Measurements from ENCODE around the gene CHMP2A. TPM values are rescaled to one million over a fixed set of nuclear protein-coding genes. Genes with fewer than 3 reads are reported as not detected.

CHMP2A gene
- total RNA-seq, 1 donor from 2014 or later, result 86.5 TPM

DNA sequence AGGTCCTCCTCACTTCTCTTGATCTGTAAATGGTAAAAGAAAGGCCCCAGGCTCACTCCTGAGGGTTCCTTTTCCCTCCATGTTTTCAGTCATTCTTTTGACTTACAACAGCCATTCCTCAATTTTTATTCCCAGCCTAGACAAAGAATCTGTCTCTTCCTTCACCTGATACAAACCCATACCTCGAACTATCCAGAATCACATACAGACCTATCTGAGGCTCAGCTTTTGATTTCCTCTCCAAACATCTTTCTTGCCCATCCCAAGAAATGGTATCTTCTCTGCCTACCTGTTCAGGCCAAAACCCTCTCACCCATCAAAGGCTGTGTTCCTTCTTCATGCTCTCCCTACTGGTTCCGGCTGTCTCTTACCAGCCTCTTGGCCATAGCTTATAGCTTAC lies 2.2 kb downstream of the CHMP2A start:
- Mint-ChIP-seq H3K4me1 (peaks cover 34% of the 10 kb centered on the region), H3K36me3 (peaks cover 34% of the 10 kb centered on the region), H3K27ac (peak overlapping the region; percentile 35), H3K9me3 (no peaks in the 10 kb centered on the region), H3K4me3 (peak overlapping the region; percentile 9), H3K27me3 (ENCODE audit: low read depth) (no peaks in the 10 kb centered on the region)
- DNase-seq (ENCODE audit: low spot score in 2 of 2, unreplicated experiment in 2 of 2), result no peak
- TF ChIP-seq, protein P1, sequence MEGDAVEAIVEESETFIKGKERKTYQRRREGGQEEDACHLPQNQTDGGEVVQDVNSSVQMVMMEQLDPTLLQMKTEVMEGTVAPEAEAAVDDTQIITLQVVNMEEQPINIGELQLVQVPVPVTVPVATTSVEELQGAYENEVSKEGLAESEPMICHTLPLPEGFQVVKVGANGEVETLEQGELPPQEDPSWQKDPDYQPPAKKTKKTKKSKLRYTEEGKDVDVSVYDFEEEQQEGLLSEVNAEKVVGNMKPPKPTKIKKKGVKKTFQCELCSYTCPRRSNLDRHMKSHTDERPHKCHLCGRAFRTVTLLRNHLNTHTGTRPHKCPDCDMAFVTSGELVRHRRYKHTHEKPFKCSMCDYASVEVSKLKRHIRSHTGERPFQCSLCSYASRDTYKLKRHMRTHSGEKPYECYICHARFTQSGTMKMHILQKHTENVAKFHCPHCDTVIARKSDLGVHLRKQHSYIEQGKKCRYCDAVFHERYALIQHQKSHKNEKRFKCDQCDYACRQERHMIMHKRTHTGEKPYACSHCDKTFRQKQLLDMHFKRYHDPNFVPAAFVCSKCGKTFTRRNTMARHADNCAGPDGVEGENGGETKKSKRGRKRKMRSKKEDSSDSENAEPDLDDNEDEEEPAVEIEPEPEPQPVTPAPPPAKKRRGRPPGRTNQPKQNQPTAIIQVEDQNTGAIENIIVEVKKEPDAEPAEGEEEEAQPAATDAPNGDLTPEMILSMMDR (IDR thresholded peaks at IDR 0.05; ENCODE audit: unreplicated experiment), result no peak

DNA sequence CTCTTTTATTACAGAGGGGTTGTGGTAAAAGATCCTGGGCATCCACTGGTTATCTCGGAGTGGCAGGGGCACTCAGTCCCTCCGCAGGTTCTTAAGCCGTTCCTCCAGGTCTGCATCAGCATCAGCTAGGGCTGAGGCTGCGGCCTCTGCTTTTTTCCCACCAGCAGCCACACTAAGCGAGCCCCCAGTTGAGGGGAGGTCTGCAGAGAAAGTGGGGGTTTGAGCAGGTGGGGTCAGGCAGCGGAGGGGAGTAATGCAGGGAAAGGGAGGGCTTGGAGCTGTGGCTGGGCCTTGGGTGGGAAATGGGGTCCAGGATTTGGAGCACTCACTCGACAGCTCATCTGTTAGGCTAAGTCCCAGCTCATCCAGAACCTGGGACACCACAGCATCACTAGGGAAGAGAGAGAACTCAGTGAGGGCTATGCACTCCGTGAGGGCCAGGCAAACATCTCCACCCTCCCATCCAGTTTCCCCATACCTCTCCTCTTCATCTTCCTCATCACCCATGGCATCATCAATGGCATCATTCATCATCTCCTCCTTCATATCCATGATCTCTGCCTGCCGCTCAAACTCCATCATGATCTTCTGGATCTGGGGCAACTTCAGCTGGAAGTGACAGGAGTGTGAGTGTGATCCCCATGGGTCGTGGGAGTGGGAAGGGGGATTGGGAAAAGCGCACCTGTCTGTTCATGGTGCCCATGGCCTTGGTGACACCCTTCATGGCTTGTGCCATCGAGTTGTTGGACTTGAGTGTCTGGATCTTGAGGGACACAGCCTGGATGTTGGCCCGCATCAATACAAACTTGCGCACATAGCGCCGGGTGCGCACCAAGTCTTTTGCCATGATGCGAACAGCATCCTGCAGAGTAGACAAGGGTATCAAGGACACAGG lies 3.1 kb downstream of the CHMP2A start:
- Mint-ChIP-seq H3K4me1 (peaks cover 27% of the 10 kb centered on the region), H3K9me3 (no peaks in the 10 kb centered on the region), H3K36me3 (peaks cover 34% of the 10 kb centered on the region), H3K27ac (peak overlapping the region; percentile 47), H3K4me3 (no peak overlapping the region), H3K27me3 (ENCODE audit: low read depth) (no peaks in the 10 kb centered on the region)
- TF ChIP-seq, protein P1 (IDR thresholded peaks at IDR 0.05; ENCODE audit: unreplicated experiment), result no peak
- no peak for DNase-seq (ENCODE audit: low spot score in 2 of 2, unreplicated experiment in 2 of 2)

DNA sequence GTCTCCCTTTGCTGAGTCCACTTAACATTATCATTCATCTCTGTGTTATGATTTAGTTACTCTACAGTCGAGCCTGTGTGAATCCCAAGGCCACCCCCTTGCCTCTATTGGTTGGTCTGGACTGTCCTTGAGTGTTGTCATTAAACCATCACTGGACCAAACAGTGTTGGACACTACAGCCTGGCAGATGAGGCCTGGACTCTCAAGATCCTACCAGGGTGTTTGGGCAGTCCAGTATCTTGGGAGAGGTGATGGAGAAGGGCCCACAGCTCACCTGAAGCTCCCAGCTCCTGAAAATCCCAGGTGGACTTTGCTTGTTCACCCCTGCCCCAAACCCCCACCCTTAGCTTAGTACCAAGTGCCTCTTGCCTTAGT lies 3.8 kb downstream of the CHMP2A start:
- Mint-ChIP-seq H3K4me3 (no peak overlapping the region), H3K4me1 (peaks cover 27% of the 10 kb centered on the region), H3K27me3 (ENCODE audit: low read depth) (no peaks in the 10 kb centered on the region), H3K9me3 (no peaks in the 10 kb centered on the region), H3K36me3 (peaks cover 30% of the 10 kb centered on the region), H3K27ac (no peak overlapping the region)
- no peak for DNase-seq (ENCODE audit: low spot score in 2 of 2, unreplicated experiment in 2 of 2)
- TF ChIP-seq, protein P1 (IDR thresholded peaks at IDR 0.05; ENCODE audit: unreplicated experiment), result no peak

DNA sequence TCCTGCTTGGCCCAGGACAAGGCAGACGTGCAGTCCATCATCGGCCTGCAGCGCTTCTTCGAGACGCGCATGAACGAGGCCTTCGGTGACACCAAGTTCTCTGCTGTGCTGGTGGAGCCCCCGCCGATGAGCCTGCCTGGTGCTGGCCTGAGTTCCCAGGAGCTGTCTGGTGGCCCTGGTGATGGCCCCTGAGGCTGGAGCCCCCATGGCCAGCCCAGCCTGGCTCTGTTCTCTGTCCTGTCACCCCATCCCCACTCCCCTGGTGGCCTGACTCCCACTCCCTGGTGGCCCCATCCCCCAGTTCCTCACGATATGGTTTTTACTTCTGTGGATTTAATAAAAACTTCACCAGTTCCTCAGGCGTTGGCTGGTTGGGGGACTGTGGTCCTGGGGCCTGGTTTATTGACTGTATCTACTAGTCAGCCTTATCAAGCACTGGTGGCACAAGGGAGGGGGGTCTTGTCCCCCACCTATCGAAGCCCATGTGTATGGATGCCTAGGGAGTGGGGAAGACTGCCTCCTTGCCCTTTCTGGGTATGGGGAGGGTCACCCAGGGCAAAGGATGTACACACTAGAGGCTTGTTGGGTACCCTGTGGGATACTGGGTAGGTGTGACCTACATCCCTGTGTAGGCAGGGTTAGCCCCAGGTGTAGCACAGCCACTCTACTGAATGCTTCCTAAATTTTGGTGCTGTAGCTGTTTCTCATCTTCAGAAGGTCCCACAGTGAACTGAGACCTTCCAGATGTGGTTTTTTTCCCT lies 4.4 kb downstream of the CHMP2A start:
- Mint-ChIP-seq H3K9me3 (no peaks in the 10 kb centered on the region), H3K27ac (no peak overlapping the region), H3K4me3 (no peak overlapping the region), H3K4me1 (peaks cover 31% of the 10 kb centered on the region), H3K27me3 (ENCODE audit: low read depth) (no peaks in the 10 kb centered on the region), H3K36me3 (peaks cover 30% of the 10 kb centered on the region)
- TF ChIP-seq, protein P1 (IDR thresholded peaks at IDR 0.05; ENCODE audit: unreplicated experiment), result no peak
- no peak for DNase-seq (ENCODE audit: low spot score in 2 of 2, unreplicated experiment in 2 of 2)

DNA sequence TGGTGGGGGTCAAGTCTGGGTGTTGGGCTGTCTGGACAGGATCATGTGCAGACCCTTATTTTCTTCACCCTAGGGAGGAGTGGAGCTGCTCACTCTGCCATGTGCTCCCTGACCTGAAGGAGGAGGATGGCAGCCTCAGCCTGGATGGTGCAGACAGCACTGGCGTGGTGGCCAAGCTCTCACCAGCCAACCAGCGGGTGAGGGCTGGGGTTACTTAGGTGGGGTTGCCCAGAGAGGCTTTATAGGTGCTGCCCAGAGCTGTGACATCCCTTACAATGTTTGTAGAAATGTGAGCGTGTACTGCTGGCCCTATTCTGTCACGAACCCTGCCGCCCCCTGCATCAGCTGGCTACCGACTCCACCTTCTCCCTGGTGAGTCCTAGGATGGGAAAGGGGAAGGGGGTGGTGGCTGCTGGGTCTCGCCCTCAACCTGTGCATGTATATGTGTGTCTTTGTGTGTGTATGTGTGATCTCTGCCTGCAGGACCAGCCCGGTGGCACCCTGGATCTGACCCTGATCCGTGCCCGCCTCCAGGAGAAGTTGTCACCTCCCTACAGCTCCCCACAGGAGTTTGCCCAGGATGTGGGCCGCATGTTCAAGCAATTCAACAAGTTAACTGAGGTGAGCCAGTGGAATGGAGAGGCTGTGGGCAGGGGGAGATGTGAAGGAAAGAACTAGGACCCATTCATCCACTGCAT lies 5.1 kb downstream of the CHMP2A start:
- Mint-ChIP-seq H3K27me3 (ENCODE audit: low read depth) (no peaks in the 10 kb centered on the region), H3K4me3 (no peak overlapping the region), H3K4me1 (peaks cover 26% of the 10 kb centered on the region), H3K36me3 (peaks cover 24% of the 10 kb centered on the region), H3K9me3 (no peaks in the 10 kb centered on the region), H3K27ac (no peak overlapping the region)
- no peak for DNase-seq (ENCODE audit: low spot score in 2 of 2, unreplicated experiment in 2 of 2)
- TF ChIP-seq, protein P1 (IDR thresholded peaks at IDR 0.05; ENCODE audit: unreplicated experiment), result no peak
